GM12878 (cell line): Measurements from ENCODE around the gene FRAS1. TPM values are rescaled to one million over a fixed set of nuclear protein-coding genes. Genes with fewer than 3 reads are reported as not detected.

Experiments used
- ATAC-seq: fragments of 200-7000 bp; cut with Tn5 transposase; 3 replicates; pipeline ENCODE4 v1.9.1; 2020; ENCODE audit warnings: mild to moderate bottlenecking, moderate library complexity
- BruUV-seq: library from RNA; stranded (reverse); fragments of 400-500 nt; replicated peaks from 2 replicates; lab custom pipeline; 2021; lab: Mats Ljungman, UMichigan
- CTCF ChIA-PET: fragments of 300-600 bp; sonication (Branson Sonifier 250); formaldehyde crosslinking; extraction: SDS; loops from one replicate; lab custom pipeline; 2021; ENCODE audit warnings: inconsistent platforms; lab: Yijun Ruan, JAX
- POLR2A ChIA-PET: fragments of 350-600 bp; formaldehyde crosslinking; extraction: SDS; loops from one replicate; lab custom pipeline; 2021; ENCODE audit warnings: inconsistent platforms; lab: Charles Lee
- RAD21 ChIA-PET: fragments of 300-600 bp; sonication (Branson Sonifier 250); formaldehyde crosslinking; loops from one replicate; lab custom pipeline; 2023; ENCODE audit warnings: antibody characterized with exemption; ENCODE audit not compliant: unreplicated experiment; lab: Charles Lee
- SMC1A ChIA-PET: fragments of 300-600 bp; sonication (Branson Sonifier 250); formaldehyde crosslinking; loops from one replicate; lab custom pipeline; 2023; ENCODE audit not compliant: unreplicated experiment, uncharacterized antibody; lab: Charles Lee
- DNase-seq: peaks from one replicate; pipeline ENCODE4 v3.0.0-alpha.2; 2011; ENCODE audit warnings: low read depth, low spot score
- FAIRE-seq: peaks from 3 replicates; lab custom pipeline; 2011; peaks lifted over from hg19 to GRCh38; lab: Jason Lieb, UNC
- H2AFZ ChIP-seq: 2 replicates; pipeline ENCODE4 v1.6.0; 2011; ENCODE audit warnings: low read depth, low read length, control low read depth; ENCODE audit not compliant: control insufficient read depth
- H3K27ac ChIP-seq: 2 replicates; pipeline ENCODE4 v1.5.1; 2011; ENCODE audit warnings: control low read depth; ENCODE audit not compliant: control insufficient read depth, insufficient read depth
- H3K27me3 ChIP-seq, 2 experiments: replicated peaks in 1 of 2; 2 replicates each; pipeline versions ENCODE4 v1.6.0 to v1.6.1; 2011; ENCODE audit warnings: low read length in 1 of 2; ENCODE audit not compliant: control insufficient read depth in 2 of 2, insufficient read depth in 2 of 2
- H3K36me3 ChIP-seq, 2 experiments: 2 replicates each; pipeline ENCODE4 v1.5.1; 2011; ENCODE audit warnings: low read length in 1 of 2; ENCODE audit not compliant: control insufficient read depth in 2 of 2, insufficient read depth in 2 of 2
- H3K4me1 ChIP-seq: 2 replicates; pipeline ENCODE4 v1.6.1; 2011; ENCODE audit warnings: mild to moderate bottlenecking, low read length, moderate library complexity, mixed read lengths; ENCODE audit not compliant: control insufficient read depth, insufficient read depth
- H3K4me2 ChIP-seq: 2 replicates; pipeline ENCODE4 v1.6.0; 2011; ENCODE audit warnings: control low read depth; ENCODE audit not compliant: control insufficient read depth, insufficient read depth
- H3K4me3 ChIP-seq: fragments of 200-600 bp; sonication (generic); 2 replicates; pipeline ENCODE4 v1.5.1; 2016
- H3K79me2 ChIP-seq: 2 replicates; pipeline ENCODE4 v1.6.0; 2011; ENCODE audit warnings: low read length; ENCODE audit not compliant: control insufficient read depth, insufficient read depth
- H3K9ac ChIP-seq: 2 replicates; pipeline ENCODE4 v1.8.0; 2011; ENCODE audit warnings: low read length, control low read depth, mixed read lengths; ENCODE audit not compliant: control insufficient read depth, insufficient read depth
- H3K9me3 ChIP-seq: replicated peaks from 3 replicates; pipeline ENCODE4 v1.5.1; 2011; ENCODE audit warnings: mild to moderate bottlenecking, low read length; ENCODE audit not compliant: control insufficient read depth, insufficient read depth
- H4K20me1 ChIP-seq: 2 replicates; pipeline ENCODE4 v1.6.0; 2011; ENCODE audit not compliant: control insufficient read depth, insufficient read depth
- FOXM1 ChIP-seq: IDR thresholded peaks from 2 replicates; pipeline ENCODE4 v1.6.1; 2012; ENCODE audit warnings: low read depth, mild to moderate bottlenecking, inconsistent platforms, low read length, moderate library complexity
- IKZF1 ChIP-seq: fragments of 450-650 bp; conservative IDR thresholded peaks from 2 replicates; pipeline ENCODE4 v1.6.1; 2017; ENCODE audit warnings: antibody characterized with exemption, mild to moderate bottlenecking
- KDM1A ChIP-seq: fragments of 200-600 bp; sonication (generic); IDR thresholded peaks from 2 replicates; pipeline ENCODE4 v1.6.1; 2016; ENCODE audit warnings: borderline replicate concordance
- RFX5 ChIP-seq: IDR thresholded peaks from 2 replicates; pipeline ENCODE4 v1.6.1; 2011; ENCODE audit warnings: low read depth, low read length, improper control_type of control experiment
- SMARCA5 ChIP-seq: fragments of 450-650 bp; IDR thresholded peaks from 2 replicates; pipeline ENCODE4 v1.6.1; 2017; ENCODE audit warnings: mild to moderate bottlenecking
- STAT1 ChIP-seq: fragments of 450-650 bp; conservative IDR thresholded peaks from 2 replicates; pipeline ENCODE4 v1.6.1; 2014; ENCODE audit warnings: antibody characterized with exemption, mild to moderate bottlenecking
- WGBS: methylation state at CpG from one replicate; pipeline ENCODE4 v1.1.6; 2016; ENCODE audit warnings: low lambda C conversion rate; ENCODE audit not compliant: insufficient replicate concordance, insufficient coverage; ENCODE audit errors: missing lambda C conversion rate; 5-methylcytosine and 5-hydroxymethylcytosine counted together
- in situ Hi-C: fragments of 300-500 bp; cut with MboI; formaldehyde crosslinking; loops from 9 replicates; pipeline ENCODE4 v1.14.3; 2018; ENCODE audit warnings: mixed read lengths
- intact Hi-C: fragments of 100-400 bp; cut with micrococcal nuclease; formaldehyde crosslinking; loops from one replicate; pipeline ENCODE4 v1.14.2; 2022; ENCODE audit not compliant: unreplicated experiment
- polyA plus RNA-seq, 11 experiments: library from polyadenylated mRNA; depleted of rRNA in 4 of 11; unstranded in 6 of 11; stranded (reverse) in 5 of 11; fragments of >200 nt; fragmentation: Nextera tagmentation in 4 of 11; fragmentation: Illumina TruSeq in 1 of 11; extraction: Ambion mirVana in 4 of 11; extraction: Trizol in 1 of 11; gene quantifications; 1 replicate in 1 of 11; 2 replicates in 10 of 11; pipeline versions ENCODE4 v1.2.1 to v1.2.3, GENCODE V29; 2011 to 2016; ENCODE audit warnings: inconsistent platforms in 2 of 11, missing spikeins in 2 of 11, low read depth in 1 of 11
- total RNA-seq, 4 experiments: library from RNA; depleted of rRNA in 3 of 4; stranded (reverse); fragments of >200 nt in 3 of 4; fragmentation: Illumina TruSeq in 1 of 4; extraction: Trizol in 1 of 4; gene quantifications; 2 replicates each; pipeline versions ENCODE4 v1.2.1 to v1.2.3, GENCODE V29; 2013 to 2021
- TF ChIP-seq, protein P1 (sequence below): fragments of 450-650 bp; formaldehyde crosslinking; IDR thresholded peaks from 2 replicates; pipeline ENCODE4 v1.5.0; 2022; ENCODE audit warnings: mild to moderate bottlenecking, missing genetic modification characterization
- TF ChIP-seq, protein P2 (sequence below): fragments of 150-350 bp; IDR thresholded peaks from 2 replicates; pipeline ENCODE4 v1.6.1; 2014; ENCODE audit warnings: mild to moderate bottlenecking, low read depth, low read length
- TF ChIP-seq, protein P3 (sequence below): IDR thresholded peaks from 2 replicates; pipeline ENCODE4 v1.6.1; 2012; ENCODE audit warnings: low read depth, low read length, improper control_type of control experiment
- TF ChIP-seq, protein P4 (sequence below): fragments of 450-650 bp; IDR thresholded peaks from 2 replicates; pipeline ENCODE4 v1.6.1; 2017; ENCODE audit warnings: mild to moderate bottlenecking, moderate library complexity

The FRAS1 gene
- total and polyA plus RNA-seq, 10 of the 15 experiments (the other 5 are each of a cell fraction or from before 2014, with no cell fraction given) = 0.08 to 11.7 (median 0.20) TPM

- TF ChIP-seq, protein P1, sequence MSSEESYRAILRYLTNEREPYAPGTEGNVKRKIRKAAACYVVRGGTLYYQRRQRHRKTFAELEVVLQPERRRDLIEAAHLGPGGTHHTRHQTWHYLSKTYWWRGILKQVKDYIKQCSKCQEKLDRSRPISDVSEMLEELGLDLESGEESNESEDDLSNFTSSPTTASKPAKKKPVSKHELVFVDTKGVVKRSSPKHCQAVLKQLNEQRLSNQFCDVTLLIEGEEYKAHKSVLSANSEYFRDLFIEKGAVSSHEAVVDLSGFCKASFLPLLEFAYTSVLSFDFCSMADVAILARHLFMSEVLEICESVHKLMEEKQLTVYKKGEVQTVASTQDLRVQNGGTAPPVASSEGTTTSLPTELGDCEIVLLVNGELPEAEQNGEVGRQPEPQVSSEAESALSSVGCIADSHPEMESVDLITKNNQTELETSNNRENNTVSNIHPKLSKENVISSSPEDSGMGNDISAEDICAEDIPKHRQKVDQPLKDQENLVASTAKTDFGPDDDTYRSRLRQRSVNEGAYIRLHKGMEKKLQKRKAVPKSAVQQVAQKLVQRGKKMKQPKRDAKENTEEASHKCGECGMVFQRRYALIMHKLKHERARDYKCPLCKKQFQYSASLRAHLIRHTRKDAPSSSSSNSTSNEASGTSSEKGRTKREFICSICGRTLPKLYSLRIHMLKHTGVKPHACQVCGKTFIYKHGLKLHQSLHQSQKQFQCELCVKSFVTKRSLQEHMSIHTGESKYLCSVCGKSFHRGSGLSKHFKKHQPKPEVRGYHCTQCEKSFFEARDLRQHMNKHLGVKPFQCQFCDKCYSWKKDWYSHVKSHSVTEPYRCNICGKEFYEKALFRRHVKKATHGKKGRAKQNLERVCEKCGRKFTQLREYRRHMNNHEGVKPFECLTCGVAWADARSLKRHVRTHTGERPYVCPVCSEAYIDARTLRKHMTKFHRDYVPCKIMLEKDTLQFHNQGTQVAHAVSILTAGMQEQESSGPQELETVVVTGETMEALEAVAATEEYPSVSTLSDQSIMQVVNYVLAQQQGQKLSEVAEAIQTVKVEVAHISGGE (CRISPR knock-in tag) = no peak
- no peak for TF ChIP-seq KDM1A
- TF ChIP-seq RFX5 = no peak
- TF ChIP-seq FOXM1 = no peak
- TF ChIP-seq, protein P2, sequence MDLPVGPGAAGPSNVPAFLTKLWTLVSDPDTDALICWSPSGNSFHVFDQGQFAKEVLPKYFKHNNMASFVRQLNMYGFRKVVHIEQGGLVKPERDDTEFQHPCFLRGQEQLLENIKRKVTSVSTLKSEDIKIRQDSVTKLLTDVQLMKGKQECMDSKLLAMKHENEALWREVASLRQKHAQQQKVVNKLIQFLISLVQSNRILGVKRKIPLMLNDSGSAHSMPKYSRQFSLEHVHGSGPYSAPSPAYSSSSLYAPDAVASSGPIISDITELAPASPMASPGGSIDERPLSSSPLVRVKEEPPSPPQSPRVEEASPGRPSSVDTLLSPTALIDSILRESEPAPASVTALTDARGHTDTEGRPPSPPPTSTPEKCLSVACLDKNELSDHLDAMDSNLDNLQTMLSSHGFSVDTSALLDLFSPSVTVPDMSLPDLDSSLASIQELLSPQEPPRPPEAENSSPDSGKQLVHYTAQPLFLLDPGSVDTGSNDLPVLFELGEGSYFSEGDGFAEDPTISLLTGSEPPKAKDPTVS = no peak
- TF ChIP-seq, protein P3, sequence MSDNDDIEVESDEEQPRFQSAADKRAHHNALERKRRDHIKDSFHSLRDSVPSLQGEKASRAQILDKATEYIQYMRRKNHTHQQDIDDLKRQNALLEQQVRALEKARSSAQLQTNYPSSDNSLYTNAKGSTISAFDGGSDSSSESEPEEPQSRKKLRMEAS = no peak
- TF ChIP-seq, protein P4, sequence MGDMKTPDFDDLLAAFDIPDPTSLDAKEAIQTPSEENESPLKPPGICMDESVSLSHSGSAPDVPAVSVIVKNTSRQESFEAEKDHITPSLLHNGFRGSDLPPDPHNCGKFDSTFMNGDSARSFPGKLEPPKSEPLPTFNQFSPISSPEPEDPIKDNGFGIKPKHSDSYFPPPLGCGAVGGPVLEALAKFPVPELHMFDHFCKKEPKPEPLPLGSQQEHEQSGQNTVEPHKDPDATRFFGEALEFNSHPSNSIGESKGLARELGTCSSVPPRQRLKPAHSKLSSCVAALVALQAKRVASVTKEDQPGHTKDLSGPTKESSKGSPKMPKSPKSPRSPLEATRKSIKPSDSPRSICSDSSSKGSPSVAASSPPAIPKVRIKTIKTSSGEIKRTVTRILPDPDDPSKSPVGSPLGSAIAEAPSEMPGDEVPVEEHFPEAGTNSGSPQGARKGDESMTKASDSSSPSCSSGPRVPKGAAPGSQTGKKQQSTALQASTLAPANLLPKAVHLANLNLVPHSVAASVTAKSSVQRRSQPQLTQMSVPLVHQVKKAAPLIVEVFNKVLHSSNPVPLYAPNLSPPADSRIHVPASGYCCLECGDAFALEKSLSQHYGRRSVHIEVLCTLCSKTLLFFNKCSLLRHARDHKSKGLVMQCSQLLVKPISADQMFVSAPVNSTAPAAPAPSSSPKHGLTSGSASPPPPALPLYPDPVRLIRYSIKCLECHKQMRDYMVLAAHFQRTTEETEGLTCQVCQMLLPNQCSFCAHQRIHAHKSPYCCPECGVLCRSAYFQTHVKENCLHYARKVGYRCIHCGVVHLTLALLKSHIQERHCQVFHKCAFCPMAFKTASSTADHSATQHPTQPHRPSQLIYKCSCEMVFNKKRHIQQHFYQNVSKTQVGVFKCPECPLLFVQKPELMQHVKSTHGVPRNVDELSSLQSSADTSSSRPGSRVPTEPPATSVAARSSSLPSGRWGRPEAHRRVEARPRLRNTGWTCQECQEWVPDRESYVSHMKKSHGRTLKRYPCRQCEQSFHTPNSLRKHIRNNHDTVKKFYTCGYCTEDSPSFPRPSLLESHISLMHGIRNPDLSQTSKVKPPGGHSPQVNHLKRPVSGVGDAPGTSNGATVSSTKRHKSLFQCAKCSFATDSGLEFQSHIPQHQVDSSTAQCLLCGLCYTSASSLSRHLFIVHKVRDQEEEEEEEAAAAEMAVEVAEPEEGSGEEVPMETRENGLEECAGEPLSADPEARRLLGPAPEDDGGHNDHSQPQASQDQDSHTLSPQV = no peak
- TF ChIP-seq STAT1 = no peak
- no peak for TF ChIP-seq SMARCA5
- TF ChIP-seq IKZF1 = no peak
- TF ChIP-seq, all 136 proteins: peak for 0
- H2AFZ ChIP-seq = no peak overlapping the region
- RAD21 ChIA-PET = no interaction called here
- ATAC-seq (no peak), FAIRE-seq (no peak), DNase-seq (no peak)
- no peak overlapping the region for H3K9ac ChIP-seq
- SMC1A ChIA-PET = interaction anchor here (0.8 to 2.7 kb wide), 2 partner anchors 17 to 43 kb away, joined by 3 to 10 read pairs; no protein-coding TSS in a partner anchor
- H3K36me3 ChIP-seq = no peaks in the 10 kb centered on the region
- intact Hi-C loops = no loop called here
- 43% methylated on average over 8 of the region's 8 CpGs for WGBS
- no peak overlapping the region for H3K4me3 ChIP-seq
- CTCF ChIA-PET = no interaction called here
- in situ Hi-C loops = no loop called here
- no peaks in the 10 kb centered on the region for H4K20me1 ChIP-seq
- no peaks in the 10 kb centered on the region for H3K9me3 ChIP-seq
- no peak overlapping the region for H3K4me2 ChIP-seq
- no peaks in the 10 kb centered on the region for H3K27me3 ChIP-seq
- H3K79me2 ChIP-seq = no peaks in the 10 kb centered on the region
- no TSS peak for BruUV-seq
- POLR2A ChIA-PET = interaction anchor here (1.3 to 1.4 kb wide), 3 partner anchors 18 to 23 kb away, joined by 3 to 4 read pairs (median 4); no protein-coding TSS in a partner anchor
- no peak overlapping the region for H3K27ac ChIP-seq
- H3K4me1 ChIP-seq = no peaks in the 10 kb centered on the region
These were observed 165.6 kb downstream of the FRAS1 start for GRCh38 chr4:78222575-78223186.
